ENCODE data around the gene CPZ.

DNA sequence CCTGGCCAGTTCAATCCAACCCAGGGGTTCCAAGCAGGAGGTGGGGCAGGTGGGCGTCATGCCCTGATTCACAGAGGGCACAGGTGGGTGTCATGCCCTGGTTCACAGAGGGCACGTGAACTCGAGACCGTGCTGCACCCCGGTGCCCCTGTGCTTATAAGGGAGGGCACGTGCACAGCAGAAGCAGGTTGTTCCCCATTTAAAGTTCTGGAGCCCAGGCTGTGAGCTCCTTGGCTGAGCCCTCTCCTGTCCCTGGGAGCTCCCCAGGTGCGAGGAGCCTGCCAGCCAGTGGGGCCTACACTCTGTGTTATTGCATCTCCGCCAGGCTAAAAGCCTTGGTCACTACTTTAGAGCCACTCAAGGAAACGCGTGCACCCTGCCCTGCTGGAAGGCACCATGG, 3.2 kb upstream of the CPZ start:
- TF ChIP-seq, protein P1, sequence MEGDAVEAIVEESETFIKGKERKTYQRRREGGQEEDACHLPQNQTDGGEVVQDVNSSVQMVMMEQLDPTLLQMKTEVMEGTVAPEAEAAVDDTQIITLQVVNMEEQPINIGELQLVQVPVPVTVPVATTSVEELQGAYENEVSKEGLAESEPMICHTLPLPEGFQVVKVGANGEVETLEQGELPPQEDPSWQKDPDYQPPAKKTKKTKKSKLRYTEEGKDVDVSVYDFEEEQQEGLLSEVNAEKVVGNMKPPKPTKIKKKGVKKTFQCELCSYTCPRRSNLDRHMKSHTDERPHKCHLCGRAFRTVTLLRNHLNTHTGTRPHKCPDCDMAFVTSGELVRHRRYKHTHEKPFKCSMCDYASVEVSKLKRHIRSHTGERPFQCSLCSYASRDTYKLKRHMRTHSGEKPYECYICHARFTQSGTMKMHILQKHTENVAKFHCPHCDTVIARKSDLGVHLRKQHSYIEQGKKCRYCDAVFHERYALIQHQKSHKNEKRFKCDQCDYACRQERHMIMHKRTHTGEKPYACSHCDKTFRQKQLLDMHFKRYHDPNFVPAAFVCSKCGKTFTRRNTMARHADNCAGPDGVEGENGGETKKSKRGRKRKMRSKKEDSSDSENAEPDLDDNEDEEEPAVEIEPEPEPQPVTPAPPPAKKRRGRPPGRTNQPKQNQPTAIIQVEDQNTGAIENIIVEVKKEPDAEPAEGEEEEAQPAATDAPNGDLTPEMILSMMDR (IDR thresholded peaks at IDR 0.05): no peak
- TF ChIP-seq EZH2 (IDR thresholded peaks at IDR 0.05): no peak
- no peak for TF ChIP-seq EZH2phosphoT487 (IDR thresholded peaks at IDR 0.05)
